H1 (cell line): ENCODE results near the gene MT4. TPM values are rescaled to one million over a fixed set of nuclear protein-coding genes. Genes with fewer than 3 reads are reported as not detected.

ENCODE experiments used
- CTCF ChIA-PET: fragments of 300-600 bp; sonication (Branson Sonifier 250); formaldehyde crosslinking; loops from one replicate; lab custom pipeline; 2021; ENCODE audit not compliant: partially characterized antibody; lab: Charles Lee
- POLR2A ChIA-PET: fragments of 300-600 bp; sonication (Branson Sonifier 250); formaldehyde crosslinking; loops from one replicate; lab custom pipeline; 2021; ENCODE audit warnings: inconsistent platforms; ENCODE audit not compliant: partially characterized antibody; lab: Charles Lee
- DNase-seq, 2 experiments: peaks; one replicate each; pipeline versions ENCODE4 v3.0.0 to v3.0.0-alpha.2; 2010 to 2022; ENCODE audit warnings: low spot score in 2 of 2, low read depth in 1 of 2, mixed read lengths in 1 of 2
- FAIRE-seq: peaks from 2 replicates; lab custom pipeline; 2011; peaks lifted over from hg19 to GRCh38; lab: Jason Lieb, UNC
- H2AFZ ChIP-seq: 2 replicates; pipeline ENCODE4 v1.8.1; 2012; ENCODE audit warnings: low read length, inconsistent platforms
- H2AK5ac ChIP-seq: 2 replicates; pipeline ENCODE4 v1.6.1; 2013; ENCODE audit warnings: low read depth, low read length
- H2BK120ac ChIP-seq: replicated peaks from 2 replicates; pipeline ENCODE3; 2013; ENCODE audit warnings: low read depth, low read length, inconsistent platforms
- H2BK12ac ChIP-seq: 2 replicates; pipeline ENCODE4 v1.6.1; 2013; ENCODE audit warnings: low read depth, low read length
- H2BK15ac ChIP-seq: 2 replicates; pipeline ENCODE4 v1.6.1; 2013; ENCODE audit warnings: low read length
- H2BK20ac ChIP-seq: 2 replicates; pipeline ENCODE4 v1.6.1; 2013; ENCODE audit warnings: low read length
- H2BK5ac ChIP-seq: 2 replicates; pipeline ENCODE4 v1.6.1; 2013; ENCODE audit warnings: low read depth, low read length
- H3K14ac ChIP-seq: 2 replicates; pipeline ENCODE4 v1.6.1; 2013; ENCODE audit warnings: inconsistent platforms; ENCODE audit not compliant: insufficient read length
- H3K18ac ChIP-seq: 2 replicates; pipeline ENCODE4 v1.6.1; 2013; ENCODE audit warnings: low read length; ENCODE audit errors: extremely low read depth
- H3K23ac ChIP-seq: 2 replicates; pipeline ENCODE4 v1.6.1; 2013; ENCODE audit warnings: inconsistent platforms; ENCODE audit not compliant: insufficient read length
- H3K23me2 ChIP-seq: 2 replicates; pipeline ENCODE4 v1.6.1; 2013; ENCODE audit warnings: low read depth, low read length
- H3K27ac ChIP-seq: 2 replicates; pipeline ENCODE4 v1.6.1; 2011; ENCODE audit warnings: low read depth, low read length, inconsistent platforms
- H3K27me3 ChIP-seq, 4 experiments: replicated peaks in 1 of 4; 1 replicate in 1 of 4; 2 replicates in 3 of 4; pipeline versions ENCODE4 v1.6.1 to v1.8.1; 2011 to 2013; ENCODE audit warnings: low read length in 3 of 4, mild to moderate bottlenecking in 3 of 4, inconsistent platforms in 2 of 4, mixed read lengths in 2 of 4, moderate library complexity in 1 of 4; ENCODE audit not compliant: control insufficient read depth in 3 of 4, insufficient read depth in 3 of 4; ENCODE audit errors: extremely low read depth in 1 of 4
- H3K36me3 ChIP-seq, 4 experiments: 2 replicates each; pipeline versions ENCODE4 v1.6.1 to v1.8.1; 2011 to 2013; ENCODE audit warnings: mild to moderate bottlenecking in 4 of 4, low read length in 3 of 4, moderate library complexity in 2 of 4, control low read depth in 1 of 4, inconsistent platforms in 1 of 4; ENCODE audit not compliant: insufficient read depth in 4 of 4, control insufficient read depth in 2 of 4
- H3K4ac ChIP-seq: replicated peaks from 2 replicates; pipeline ENCODE3; 2013; ENCODE audit warnings: low read length, low read depth, mixed read lengths, inconsistent platforms; ENCODE audit not compliant: insufficient read length
- H3K4me1 ChIP-seq, 4 experiments: replicated peaks in 1 of 4; 1 replicate in 1 of 4; 2 replicates in 3 of 4; pipeline versions ENCODE4 v1.6.1 to v1.8.1; 2011 to 2013; ENCODE audit warnings: low read length in 3 of 4, inconsistent platforms in 2 of 4, mixed read lengths in 1 of 4; ENCODE audit not compliant: insufficient read depth in 4 of 4, control insufficient read depth in 3 of 4
- H3K4me2 ChIP-seq, 2 experiments: 2 replicates each; pipeline versions ENCODE4 v1.6.1 to v1.8.1; 2011 to 2013; ENCODE audit warnings: low read depth in 2 of 2, low read length in 2 of 2, control low read depth in 1 of 2, inconsistent platforms in 1 of 2, mild to moderate bottlenecking in 1 of 2; ENCODE audit not compliant: insufficient read depth in 1 of 2
- H3K4me3 ChIP-seq, 4 experiments: fragments of 200-600, 300-600 bp in 1 of 4; sonication (generic), shearing (Covaris generic), sonication (Bioruptor Twin) in 1 of 4; 2 replicates each; pipeline versions ENCODE4 v1.5.1 to v1.8.1; 2011 to 2016; ENCODE audit warnings: low read length in 4 of 4, low read depth in 3 of 4, control low read depth in 2 of 4, inconsistent platforms in 2 of 4, mild to moderate bottlenecking in 2 of 4, mixed read lengths in 1 of 4, moderate library complexity in 1 of 4; ENCODE audit not compliant: insufficient read depth in 2 of 4; ENCODE audit errors: extremely low read depth in 1 of 4
- H3K56ac ChIP-seq: replicated peaks from 2 replicates; pipeline ENCODE3; 2013; ENCODE audit warnings: low read depth, mild to moderate bottlenecking, mixed read lengths, low read length, inconsistent platforms; ENCODE audit not compliant: insufficient read length
- H3K79me1 ChIP-seq: 2 replicates; pipeline ENCODE4 v1.6.1; 2013; ENCODE audit warnings: low read depth, low read length, control low read depth
- H3K79me2 ChIP-seq, 2 experiments: 2 replicates each; pipeline versions ENCODE4 v1.6.1 to v1.8.1; 2012 to 2013; ENCODE audit warnings: low read length in 2 of 2, mild to moderate bottlenecking in 2 of 2, inconsistent platforms in 1 of 2; ENCODE audit not compliant: insufficient read depth in 2 of 2, control insufficient read depth in 1 of 2
- H3K9ac ChIP-seq, 4 experiments: replicated peaks in 1 of 4; 1 replicate in 1 of 4; 2 replicates in 3 of 4; pipeline versions ENCODE4 v1.6.1 to v1.8.1; 2011 to 2013; ENCODE audit warnings: low read depth in 3 of 4, low read length in 3 of 4, control low read depth in 2 of 4, mild to moderate bottlenecking in 2 of 4, moderate library complexity in 2 of 4, inconsistent platforms in 1 of 4; ENCODE audit errors: extremely low read depth in 1 of 4
- H3K9me3 ChIP-seq, 2 experiments: 2 replicates each; pipeline versions ENCODE4 v1.6.1 to v1.8.1; 2012 to 2013; ENCODE audit warnings: mild to moderate bottlenecking in 2 of 2, moderate library complexity in 2 of 2, control low read depth in 1 of 2, inconsistent platforms in 1 of 2, low read depth in 1 of 2, low read length in 1 of 2, mixed read lengths in 1 of 2; ENCODE audit not compliant: insufficient read depth in 2 of 2
- H4K20me1 ChIP-seq, 2 experiments: replicated peaks in 1 of 2; 2 replicates each; pipeline versions ENCODE3 to v1.8.1; 2011 to 2013; ENCODE audit warnings: inconsistent platforms in 2 of 2, low read length in 2 of 2, mild to moderate bottlenecking in 1 of 2; ENCODE audit not compliant: insufficient read depth in 2 of 2, control insufficient read depth in 1 of 2
- H4K5ac ChIP-seq: 2 replicates; pipeline ENCODE4 v1.6.1; 2013; ENCODE audit warnings: low read length, low read depth, mixed read lengths, inconsistent platforms; ENCODE audit not compliant: insufficient read length
- H4K8ac ChIP-seq: 2 replicates; pipeline ENCODE4 v1.8.0; 2013; ENCODE audit warnings: mild to moderate bottlenecking, moderate library complexity, low read length, inconsistent platforms; ENCODE audit not compliant: insufficient read depth; ENCODE audit errors: extremely low read depth
- H4K91ac ChIP-seq: replicated peaks from 2 replicates; pipeline ENCODE3; 2013; ENCODE audit warnings: low read length, mixed read lengths, inconsistent platforms; ENCODE audit not compliant: insufficient read length
- CHD1 ChIP-seq: IDR thresholded peaks from 2 replicates; pipeline ENCODE4 v1.6.1; 2012; ENCODE audit warnings: low read depth, low read length, improper control_type of control experiment
- EGR1 ChIP-seq: IDR thresholded peaks from 2 replicates; pipeline ENCODE4 v1.6.1; 2011; ENCODE audit warnings: low read depth, low read length, borderline replicate concordance
- GABPA ChIP-seq: IDR thresholded peaks from 2 replicates; pipeline ENCODE4 v1.6.1; 2011; ENCODE audit warnings: mild to moderate bottlenecking, low read length, moderate library complexity, borderline replicate concordance; ENCODE audit not compliant: insufficient read depth
- SIN3A ChIP-seq, 2 experiments: IDR thresholded peaks in 1 of 2; conservative IDR thresholded peaks in 1 of 2; 2 replicates each; pipeline ENCODE4 v1.6.1; 2011 to 2012; ENCODE audit warnings: low read length in 2 of 2, improper control_type of control experiment in 1 of 2, low read depth in 1 of 2, mild to moderate bottlenecking in 1 of 2
- USF2 ChIP-seq: IDR thresholded peaks from 2 replicates; pipeline ENCODE4 v1.6.1; 2011; ENCODE audit warnings: low read length, improper control_type of control experiment
- ZNF274 ChIP-seq: IDR thresholded peaks from 2 replicates; pipeline ENCODE4 v1.7.0; 2012; ENCODE audit warnings: low read length, borderline replicate concordance; ENCODE audit errors: extremely low read depth
- WGBS, 2 experiments: shearing (Covaris generic) in 1 of 2; methylation state at CpG; one replicate each; pipeline versions ENCODE4 v1.1.6 to v1.1.7; 2013 to 2015; ENCODE audit warnings: low lambda C conversion rate in 2 of 2, mixed read lengths in 2 of 2, inconsistent platforms in 1 of 2, low coverage in 1 of 2, missing lambda C conversion rate in 1 of 2; ENCODE audit not compliant: insufficient replicate concordance in 2 of 2, insufficient coverage in 1 of 2, insufficient read length in 1 of 2; ENCODE audit errors: extremely low coverage in 1 of 2, missing lambda C conversion rate in 1 of 2; 5-methylcytosine and 5-hydroxymethylcytosine counted together
- polyA plus RNA-seq, 7 experiments: library from polyadenylated mRNA; depleted of rRNA in 3 of 7; stranded (reverse) in 5 of 7; unstranded in 2 of 7; fragments of >200 nt in 5 of 7; fragments of 200-250 nt in 2 of 7; gene quantifications; 1 replicate in 5 of 7; 2 replicates in 1 of 7; 4 replicates in 1 of 7; pipeline versions ENCODE4 v1.2.1 to v1.2.3, GENCODE V29; 2011 to 2013; ENCODE audit warnings: missing spikeins in 2 of 7, mixed read lengths in 2 of 7
- total RNA-seq: library from RNA; stranded (reverse); fragmentation: NEBNext Ultra II Directional; extraction: Animal tissue kit (Norgen Biotek cat#: 25700); gene quantifications from 2 replicates; pipeline ENCODE4 v1.2.1, GENCODE V29; 2021

MT4 gene
- total and polyA plus RNA-seq, 2 of the 8 experiments (the other 6 are each of a cell fraction or from before 2014, with no cell fraction given), result not detected

- H3K9ac ChIP-seq, result no peak overlapping the region
- H2AK5ac ChIP-seq, result no peak overlapping the region
- H3K9me3 ChIP-seq, result no peaks in the 10 kb centered on the region
- no peak overlapping the region for H2BK20ac ChIP-seq
- H3K27me3 ChIP-seq, result peaks cover 9 to 23% (median 19%) of the 10 kb centered on the region in 4 experiments
- no peak overlapping the region for H3K4me3 ChIP-seq
- H4K20me1 ChIP-seq, result peaks cover 0 to 2% of the 10 kb centered on the region in 2 experiments
- ChIA-PET POLR2A (no interaction called here), CTCF (interaction anchor here (1.0 to 2.6 kb wide), 4 partner anchors 12 to 117 kb away, joined by 3 to 9 read pairs (median 5); no protein-coding TSS in a partner anchor)
- no peak overlapping the region for H3K27ac ChIP-seq
- no peak overlapping the region for H2BK15ac ChIP-seq
- H4K91ac ChIP-seq, result no peak overlapping the region
- H3K36me3 ChIP-seq, result no peaks in the 10 kb centered on the region
- no peak overlapping the region for H4K5ac ChIP-seq
- no peaks in the 10 kb centered on the region for H3K79me1 ChIP-seq
- DNase-seq, result no peak
- no peak overlapping the region for H4K8ac ChIP-seq
- peaks cover 0 to 3% (median 3%) of the 10 kb centered on the region in 4 experiments; a peak in 5 of 7 replicates for H3K4me1 ChIP-seq
- peaks cover 3% of the 10 kb centered on the region; the same call in 1 of the 2 replicates for H3K23me2 ChIP-seq
- 83% methylated on average over 11 of the region's 11 CpGs; no CpG with 5 or more reads in 1 of the 2 experiments for WGBS, 2 experiments
- H2BK120ac ChIP-seq, result no peak overlapping the region
- H3K4me2 ChIP-seq, result no peak overlapping the region
- H3K4ac ChIP-seq, result no peak overlapping the region
- H3K79me2 ChIP-seq, result no peaks in the 10 kb centered on the region
- FAIRE-seq, result no peak
- H3K14ac ChIP-seq, result no peak overlapping the region
- no peak overlapping the region for H3K18ac ChIP-seq
- H3K23ac ChIP-seq, result no peak overlapping the region
- H2BK5ac ChIP-seq, result no peak overlapping the region
- H2AFZ ChIP-seq, result no peak overlapping the region
- no peak overlapping the region for H3K56ac ChIP-seq
- H2BK12ac ChIP-seq, result no peak overlapping the region
- no peak for TF ChIP-seq CHD1
- TF ChIP-seq USF2, result no peak
- no peak for TF ChIP-seq EGR1
- TF ChIP-seq ZNF274, result no peak
- no peak for TF ChIP-seq GABPA
- TF ChIP-seq SIN3A (conservative IDR thresholded peaks at IDR 0.05 in 1 of 2, IDR thresholded peaks at IDR 0.05 in 1 of 2; ENCODE audit: low read depth in 1 of 2, low read length in 2 of 2), result no peak
Observed at GRCh38 chr16:56584276-56584675, 19.4 kb downstream of the MT4 start.
